ENCODE results near the gene SLC7A1. TPM values are rescaled to one million over a fixed set of nuclear protein-coding genes. Genes with fewer than 3 reads are reported as not detected.
A peak's percentile ranks its signal among the peaks of the same experiment; 100 is the strongest.

SLC7A1 gene
- total and polyA plus RNA-seq, 4 experiments from 2014 or later = 2.8 to 42.6 (median 22.8) TPM

DNA sequence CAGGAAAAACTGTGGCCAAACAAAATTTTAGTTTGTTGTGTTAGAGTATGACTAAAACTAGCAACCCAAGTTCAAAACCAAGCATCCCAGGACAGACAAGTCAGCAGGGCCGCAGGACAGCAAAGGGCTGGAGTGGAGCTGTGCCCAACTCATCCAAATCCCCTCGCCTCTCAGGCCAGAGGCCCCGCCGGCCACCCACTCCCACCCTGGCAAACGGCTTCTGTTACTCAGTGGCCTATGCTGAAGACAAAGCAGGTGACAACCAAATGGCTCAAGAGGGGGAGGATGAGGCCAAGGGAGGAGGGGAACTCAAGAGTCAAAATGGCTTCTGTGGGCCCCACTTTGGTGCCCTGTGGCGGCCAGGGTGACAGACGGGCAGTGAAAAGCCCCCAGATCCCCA lies 69.7 kb downstream of the SLC7A1 start:
- peaks cover 0 to 3% (median 0%) of the 10 kb centered on the region in 4 donors for H3K4me1 Mint-ChIP-seq
- DNase-seq = no peak
- Histone ChIP-seq H3K4me1 (ENCODE audit: insufficient read depth, low read length) (no peaks in the 10 kb centered on the region), H3K9me3 (ENCODE audit: control insufficient read depth in 1 of 2, low read length in 2 of 2) (no peaks in the 10 kb centered on the region), H3K27me3 (ENCODE audit: insufficient read depth, low read length) (no peaks in the 10 kb centered on the region), H3K4me3 (ENCODE audit: low read length in 2 of 2) (no peak overlapping the region), H3K27ac (ENCODE audit: low read depth, low read length) (no peak overlapping the region), H3K36me3 (ENCODE audit: insufficient read depth, low read length) (peaks cover 32% of the 10 kb centered on the region)
- intact Hi-C loops (cut with micrococcal nuclease) = no loop called here
- no peak overlapping the region for H3K4me3 Mint-ChIP-seq
- H3K9me3 Mint-ChIP-seq = no peaks in the 10 kb centered on the region
- H3K27ac Mint-ChIP-seq = peak overlapping the region in 1 of 7 donors; percentile 12
- POLR2A ChIA-PET (ENCODE audit: partially characterized antibody) = no interaction called here
- peaks cover 59 to 80% of the 10 kb centered on the region in 2 donors for H3K36me3 Mint-ChIP-seq
- CTCF ChIA-PET (ENCODE audit: partially characterized antibody) = interaction anchor here (0.6 to 1.7 kb wide), 2 partner anchors 17 to 19 kb away, joined by 3 to 4 read pairs; no protein-coding TSS in a partner anchor
- H3K27me3 Mint-ChIP-seq = no peaks in the 10 kb centered on the region

DNA sequence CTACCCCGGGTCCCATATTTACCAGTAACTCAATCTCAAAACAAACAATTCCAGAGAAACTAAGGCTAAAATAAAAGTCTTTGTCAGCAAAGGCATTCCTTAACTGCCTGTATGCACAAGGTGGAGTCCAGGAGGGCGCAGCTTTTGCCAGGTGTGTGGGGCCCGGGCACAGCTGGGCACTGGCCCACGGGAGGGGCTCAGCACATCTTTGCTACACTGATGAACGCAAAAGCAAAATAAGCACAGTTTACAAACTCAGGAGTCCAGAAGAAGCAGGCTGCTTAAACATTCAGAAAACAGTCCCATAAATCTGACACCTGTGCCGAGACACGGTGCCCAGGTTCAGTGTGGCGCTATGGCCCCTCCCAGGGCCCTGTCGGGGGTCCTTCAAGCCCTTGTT lies 70.8 kb downstream of the SLC7A1 start:
- Mint-ChIP-seq H3K27me3 (no peaks in the 10 kb centered on the region), H3K4me3 (no peak overlapping the region), H3K9me3 (no peaks in the 10 kb centered on the region), H3K4me1 (peaks cover 0 to 1% (median 0%) of the 10 kb centered on the region in 4 donors), H3K27ac (peak overlapping the region in 1 of 7 donors; percentile 6), H3K36me3 (peaks cover 53 to 80% of the 10 kb centered on the region in 2 donors)
- DNase-seq = no peak
- Histone ChIP-seq H3K27me3 (ENCODE audit: insufficient read depth, low read length) (no peaks in the 10 kb centered on the region), H3K9me3 (ENCODE audit: control insufficient read depth in 1 of 2, low read length in 2 of 2) (no peaks in the 10 kb centered on the region), H3K4me3 (ENCODE audit: low read length in 2 of 2) (no peak overlapping the region), H3K4me1 (ENCODE audit: insufficient read depth, low read length) (no peaks in the 10 kb centered on the region), H3K36me3 (ENCODE audit: insufficient read depth, low read length) (peaks cover 27% of the 10 kb centered on the region), H3K27ac (ENCODE audit: low read depth, low read length) (no peak overlapping the region)
- ChIA-PET CTCF (ENCODE audit: partially characterized antibody) (no interaction called here), POLR2A (ENCODE audit: partially characterized antibody) (no interaction called here)
- intact Hi-C loops (cut with micrococcal nuclease) = no loop called here

DNA sequence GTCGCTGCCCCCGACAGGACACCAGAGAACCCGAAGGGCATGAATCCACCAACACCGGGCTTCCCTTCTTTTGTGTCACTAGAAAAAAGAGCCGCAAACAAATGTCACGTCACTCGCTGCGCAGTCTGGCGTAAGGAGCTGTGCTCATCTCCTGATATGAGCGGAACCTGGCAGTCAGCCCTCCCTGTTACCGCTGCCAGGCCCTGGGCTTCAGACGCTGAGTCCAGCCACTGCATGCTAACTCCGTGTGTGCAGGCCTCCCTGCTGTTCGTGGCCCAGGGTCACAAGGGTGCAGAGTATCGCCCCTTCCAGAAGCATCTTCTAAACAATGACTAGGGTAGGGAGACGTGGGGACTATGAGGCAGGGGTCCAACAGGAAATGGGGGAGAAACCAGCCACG lies 71.3 kb downstream of the SLC7A1 start:
- H3K27ac Mint-ChIP-seq = no peak overlapping the region
- no peaks in the 10 kb centered on the region for H3K27me3 Mint-ChIP-seq
- ChIA-PET POLR2A (ENCODE audit: partially characterized antibody) (no interaction called here), CTCF (ENCODE audit: partially characterized antibody) (no interaction called here)
- Histone ChIP-seq H3K27me3 (ENCODE audit: insufficient read depth, low read length) (no peaks in the 10 kb centered on the region), H3K4me1 (ENCODE audit: insufficient read depth, low read length) (no peaks in the 10 kb centered on the region), H3K36me3 (ENCODE audit: insufficient read depth, low read length) (peaks cover 22% of the 10 kb centered on the region), H3K27ac (ENCODE audit: low read depth, low read length) (no peak overlapping the region), H3K9me3 (ENCODE audit: control insufficient read depth in 1 of 2, low read length in 2 of 2) (no peaks in the 10 kb centered on the region), H3K4me3 (ENCODE audit: low read length in 2 of 2) (no peak overlapping the region)
- H3K9me3 Mint-ChIP-seq = no peaks in the 10 kb centered on the region
- H3K4me3 Mint-ChIP-seq = no peak overlapping the region
- H3K4me1 Mint-ChIP-seq = no peaks in the 10 kb centered on the region
- DNase-seq = no peak
- intact Hi-C loops (cut with micrococcal nuclease) = no loop called here
- peaks cover 48 to 77% of the 10 kb centered on the region in 2 donors for H3K36me3 Mint-ChIP-seq

DNA sequence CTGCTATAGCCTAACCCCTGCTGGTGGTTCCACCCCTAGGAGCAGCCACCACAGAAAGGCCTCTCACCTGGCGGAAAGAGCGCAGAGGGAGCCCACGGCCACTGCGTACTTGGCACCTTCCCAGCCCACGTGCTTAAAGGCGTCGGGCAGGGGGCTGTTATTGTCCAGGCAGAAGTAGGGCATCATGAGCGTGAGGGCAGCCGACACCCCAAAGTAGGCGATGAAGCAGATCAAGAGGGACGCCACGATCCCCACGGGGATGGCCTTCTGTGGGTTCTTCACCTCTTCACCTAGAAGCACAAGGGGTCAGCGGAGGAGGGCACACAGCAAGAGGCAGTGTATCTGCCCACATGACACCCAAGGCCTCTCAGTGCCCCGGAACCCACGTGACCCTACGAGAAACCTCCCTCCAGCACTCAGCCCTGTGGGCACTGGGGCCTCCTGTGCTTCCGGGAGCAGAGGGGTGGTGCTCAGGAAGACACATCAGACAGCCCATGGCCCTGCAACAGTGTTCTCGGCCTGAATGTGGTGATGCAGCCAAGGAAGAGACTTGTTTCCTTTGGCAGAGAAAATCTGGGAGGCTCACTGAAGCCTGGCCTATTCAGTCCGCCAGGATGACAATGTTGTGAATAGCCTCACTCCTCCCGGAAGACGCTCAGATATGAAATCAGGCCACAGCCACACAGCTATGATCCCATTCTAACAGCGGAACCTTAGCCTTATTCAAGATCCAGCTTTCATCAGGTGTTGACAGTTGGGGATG lies 72.1 kb downstream of the SLC7A1 start:
- ChIA-PET CTCF (ENCODE audit: partially characterized antibody) (interaction anchor here (0.9 kb wide), 1 partner anchor 55 kb away, joined by 3 read pairs; no protein-coding TSS in a partner anchor), POLR2A (ENCODE audit: partially characterized antibody) (no interaction called here)
- Histone ChIP-seq H3K27me3 (ENCODE audit: insufficient read depth, low read length) (no peaks in the 10 kb centered on the region), H3K36me3 (ENCODE audit: insufficient read depth, low read length) (peaks cover 21% of the 10 kb centered on the region), H3K9me3 (ENCODE audit: control insufficient read depth in 1 of 2, low read length in 2 of 2) (no peaks in the 10 kb centered on the region), H3K4me1 (ENCODE audit: insufficient read depth, low read length) (no peaks in the 10 kb centered on the region), H3K27ac (ENCODE audit: low read depth, low read length) (no peak overlapping the region), H3K4me3 (ENCODE audit: low read length in 2 of 2) (no peak overlapping the region)
- intact Hi-C loops (cut with micrococcal nuclease) = no loop called here
- no peaks in the 10 kb centered on the region for H3K9me3 Mint-ChIP-seq
- DNase-seq = no peak
- no peaks in the 10 kb centered on the region for H3K4me1 Mint-ChIP-seq
- H3K36me3 Mint-ChIP-seq = peaks cover 45 to 78% of the 10 kb centered on the region in 2 donors
- no peaks in the 10 kb centered on the region for H3K27me3 Mint-ChIP-seq
- no peak overlapping the region for H3K4me3 Mint-ChIP-seq
- H3K27ac Mint-ChIP-seq = peak overlapping the region in 1 of 7 donors; percentile 35

DNA sequence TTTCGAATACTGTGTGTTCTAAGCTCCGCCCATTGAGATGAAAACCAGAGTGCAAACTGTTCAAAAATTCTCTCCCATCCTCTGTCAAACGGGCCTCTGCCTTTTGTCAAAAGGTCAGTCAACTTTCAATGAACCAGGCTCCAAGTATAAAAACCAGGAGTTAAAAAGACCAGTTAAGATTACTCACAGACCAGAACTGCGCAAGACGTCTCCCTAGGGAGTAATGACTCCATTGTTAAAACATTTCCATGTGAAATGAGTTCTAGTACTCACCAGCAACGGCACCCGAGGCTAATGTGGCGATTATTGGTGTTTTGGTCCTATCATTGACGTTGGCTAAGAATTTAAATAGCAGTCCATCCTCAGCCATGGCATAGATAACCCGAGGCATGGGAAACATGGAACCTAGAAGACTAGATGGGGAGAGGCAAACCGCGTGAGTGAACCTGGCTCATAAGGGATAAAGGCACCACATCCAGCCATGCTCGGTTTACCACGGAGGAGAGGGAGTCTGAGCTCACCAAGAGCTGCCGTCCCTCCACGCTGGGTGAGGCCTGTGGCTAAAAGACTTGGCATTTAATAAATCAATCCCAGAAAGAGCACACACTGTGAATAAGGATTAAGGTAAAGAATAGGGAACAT lies 73.3 kb downstream of the SLC7A1 start:
- no peaks in the 10 kb centered on the region for H3K27me3 Mint-ChIP-seq

DNA sequence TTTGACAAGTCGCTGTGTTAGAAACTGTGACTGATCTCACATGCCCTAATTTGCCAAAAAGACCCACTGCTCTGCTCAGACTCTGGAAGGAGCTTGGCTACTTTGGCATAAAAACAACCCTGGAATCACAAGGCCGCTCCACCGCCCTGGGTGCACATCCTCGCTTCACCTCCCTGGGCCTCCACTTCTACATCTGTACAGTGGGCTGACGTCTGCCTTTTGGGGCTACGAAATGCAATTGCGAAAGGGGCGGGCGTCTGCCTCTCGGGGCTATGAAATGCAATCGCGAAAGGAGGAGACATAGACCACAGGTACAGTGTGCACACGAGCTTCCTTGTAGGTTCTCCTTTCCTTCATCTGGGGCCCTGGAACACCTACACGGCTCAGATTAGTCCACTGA lies 74.2 kb downstream of the SLC7A1 start:
- DNase-seq = no peak
- H3K4me1 Mint-ChIP-seq = no peaks in the 10 kb centered on the region
- Histone ChIP-seq H3K4me1 (ENCODE audit: insufficient read depth, low read length) (no peaks in the 10 kb centered on the region), H3K9me3 (ENCODE audit: control insufficient read depth in 1 of 2, low read length in 2 of 2) (no peaks in the 10 kb centered on the region), H3K27ac (ENCODE audit: low read depth, low read length) (no peak overlapping the region), H3K27me3 (ENCODE audit: insufficient read depth, low read length) (no peaks in the 10 kb centered on the region), H3K36me3 (ENCODE audit: insufficient read depth, low read length) (peaks cover 30% of the 10 kb centered on the region), H3K4me3 (ENCODE audit: low read length in 2 of 2) (no peak overlapping the region)
- CTCF ChIA-PET (ENCODE audit: partially characterized antibody) = interaction anchor here (5.4 kb wide), 1 partner anchor 13 kb away, joined by 38 read pairs; no protein-coding TSS in a partner anchor
- POLR2A ChIA-PET (ENCODE audit: partially characterized antibody) = interaction anchor here (0.6 kb wide), 2 partner anchors 17 to 715 kb away, joined by 3 to 4 read pairs; no protein-coding TSS in a partner anchor
- no peak overlapping the region for H3K4me3 Mint-ChIP-seq
- intact Hi-C loops (cut with micrococcal nuclease) = no loop called here
- no peak overlapping the region for H3K27ac Mint-ChIP-seq
- peaks cover 45 to 80% of the 10 kb centered on the region in 2 donors for H3K36me3 Mint-ChIP-seq
- H3K27me3 Mint-ChIP-seq = no peaks in the 10 kb centered on the region
- no peaks in the 10 kb centered on the region for H3K9me3 Mint-ChIP-seq

More for the DNA sequence above, 73.3 kb downstream of the SLC7A1 start:
- Histone ChIP-seq H3K4me3 (ENCODE audit: low read length in 2 of 2) (no peak overlapping the region), H3K9me3 (ENCODE audit: control insufficient read depth in 1 of 2, low read length in 2 of 2) (no peaks in the 10 kb centered on the region), H3K4me1 (ENCODE audit: insufficient read depth, low read length) (no peaks in the 10 kb centered on the region), H3K36me3 (ENCODE audit: insufficient read depth, low read length) (peaks cover 25% of the 10 kb centered on the region), H3K27ac (ENCODE audit: low read depth, low read length) (no peak overlapping the region), H3K27me3 (ENCODE audit: insufficient read depth, low read length) (no peaks in the 10 kb centered on the region)
- Mint-ChIP-seq H3K27ac (no peak overlapping the region), H3K36me3 (peaks cover 48 to 81% of the 10 kb centered on the region in 2 donors), H3K4me1 (no peaks in the 10 kb centered on the region), H3K9me3 (no peaks in the 10 kb centered on the region), H3K4me3 (no peak overlapping the region)
- intact Hi-C loops (cut with micrococcal nuclease) = no loop called here
- POLR2A ChIA-PET (ENCODE audit: partially characterized antibody) = no interaction called here
- no peak for DNase-seq
- CTCF ChIA-PET (ENCODE audit: partially characterized antibody) = interaction anchor here (0.9 kb wide), 1 partner anchor 54 kb away, joined by 3 read pairs; no protein-coding TSS in a partner anchor

DNA sequence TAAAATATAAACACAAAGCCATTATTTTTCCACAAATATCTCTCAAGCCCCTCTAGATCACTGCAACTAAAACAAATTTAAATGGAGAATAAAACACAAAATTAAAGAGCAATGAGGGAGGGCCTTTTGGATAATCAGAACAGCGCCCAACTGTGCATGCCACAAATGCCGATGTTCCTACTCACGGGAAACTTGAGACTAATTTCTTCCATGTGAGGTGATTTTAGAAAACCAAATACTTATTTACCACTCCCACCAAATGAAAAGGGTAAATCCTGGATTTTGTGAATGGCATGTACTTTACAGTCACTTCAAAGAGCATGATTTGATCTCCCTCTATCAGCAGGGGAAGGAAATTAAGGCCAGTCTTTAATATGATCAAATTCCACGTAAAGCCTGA lies 74.8 kb downstream of the SLC7A1 start:
- CTCF ChIA-PET (ENCODE audit: partially characterized antibody) = interaction anchor here (5.4 kb wide), 1 partner anchor 12 kb away, joined by 38 read pairs; no protein-coding TSS in a partner anchor
- POLR2A ChIA-PET (ENCODE audit: partially characterized antibody) = interaction anchor here (0.6 kb wide), 1 partner anchor 715 kb away, joined by 3 read pairs; no protein-coding TSS in a partner anchor
- no peaks in the 10 kb centered on the region for H3K4me1 Mint-ChIP-seq
- H3K9me3 Mint-ChIP-seq = no peaks in the 10 kb centered on the region
- Histone ChIP-seq H3K4me3 (ENCODE audit: low read length in 2 of 2) (no peak overlapping the region), H3K4me1 (ENCODE audit: insufficient read depth, low read length) (no peaks in the 10 kb centered on the region), H3K9me3 (ENCODE audit: control insufficient read depth in 1 of 2, low read length in 2 of 2) (no peaks in the 10 kb centered on the region), H3K27me3 (ENCODE audit: insufficient read depth, low read length) (no peaks in the 10 kb centered on the region), H3K27ac (ENCODE audit: low read depth, low read length) (no peak overlapping the region), H3K36me3 (ENCODE audit: insufficient read depth, low read length) (peaks cover 34% of the 10 kb centered on the region)
- H3K27ac Mint-ChIP-seq = no peak overlapping the region
- DNase-seq = no peak
- no peak overlapping the region for H3K4me3 Mint-ChIP-seq
- intact Hi-C loops (cut with micrococcal nuclease) = no loop called here
- peaks cover 50 to 86% of the 10 kb centered on the region in 2 donors for H3K36me3 Mint-ChIP-seq
- H3K27me3 Mint-ChIP-seq = no peaks in the 10 kb centered on the region
